Testis (tissue), 2 donors: ENCODE results near the gene IGFBP6.

Experiments used
- CTCF ChIP-seq, 3 experiments: fragments of 450-650 bp in 2 of 3; fragments of 200-600 bp in 1 of 3; sonication (generic) in 1 of 3; IDR thresholded peaks; one replicate each; pipeline ENCODE4 v1.5.1; 2016 to 2019; ENCODE audit warnings: antibody characterized with exemption in 3 of 3, mild to moderate bottlenecking in 2 of 3, moderate library complexity in 1 of 3
- POLR2A ChIP-seq: fragments of 450-650 bp; IDR thresholded peaks from one replicate; pipeline ENCODE4 v1.6.1; 2017; ENCODE audit warnings: antibody characterized with exemption, mild to moderate bottlenecking, moderate library complexity

DNA sequence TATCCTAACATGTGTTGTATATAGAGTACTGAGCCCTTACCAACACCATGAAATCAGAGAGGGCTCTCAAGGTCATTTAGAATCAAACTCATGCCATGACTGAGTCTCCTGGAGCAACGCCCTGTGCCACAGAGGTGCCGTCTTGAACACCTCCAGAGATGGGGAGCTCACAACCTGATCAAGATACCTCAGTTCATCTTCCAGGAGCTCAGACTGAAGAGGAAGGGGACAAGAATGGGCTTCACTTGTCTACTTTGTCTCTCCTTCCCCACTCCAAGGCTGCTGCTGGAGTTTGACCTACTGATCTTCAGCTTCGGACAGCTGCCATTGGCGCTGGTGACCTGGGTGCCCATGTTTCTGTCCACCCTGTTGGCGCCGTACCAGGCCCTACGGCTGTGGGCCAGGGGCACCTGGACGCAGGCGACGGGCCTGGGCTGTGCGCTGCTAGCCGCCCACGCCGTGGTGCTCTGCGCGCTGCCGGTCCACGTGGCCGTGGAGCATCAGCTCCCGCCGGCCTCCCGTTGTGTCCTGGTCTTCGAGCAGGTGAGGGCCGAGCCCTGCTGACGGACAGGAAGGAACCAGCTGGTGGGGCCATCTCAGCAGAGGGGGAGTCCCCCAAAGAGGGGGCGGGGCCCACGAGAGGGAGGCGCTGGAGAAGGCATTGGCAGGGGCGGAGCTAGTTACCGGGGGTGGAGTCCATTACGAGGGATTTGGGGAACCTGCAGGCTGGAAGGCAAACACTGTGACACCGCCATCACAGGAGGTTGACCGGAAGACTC lies 17.8 kb downstream of the IGFBP6 start:
- TF ChIP-seq CTCF (IDR thresholded peaks at IDR 0.05) (no peak), POLR2A (no peak)
